ENCODE data around the gene KCNH4.
A peak's percentile ranks its signal among the peaks of the same experiment; 100 is the strongest.
"Not testable (repeated sequence)": the region's sequence is repeated elsewhere in the genome, so short reads cannot be mapped to it uniquely, and the experiment has no call there.

Gene KCNH4

GRCh38 chr17:42180922-42181850 is at the start of gene KCNH4:
Gene KCNH4, minus strand, starts transcription at chr17:42181142. Its CDS starts 197 bp downstream, at chr17:42180945.
- DNase-seq, result peak; percentile 87
- in situ Hi-C loops (cut with HindIII; ENCODE audit: low pct_ligation_motif_present, low pct_unique_long_range_greater_than_20kb, low sequenced_read_pairs), result no loop called here

- in situ Hi-C loops (cut with HindIII; ENCODE audit: low pct_ligation_motif_present, low pct_unique_long_range_greater_than_20kb, low sequenced_read_pairs), result no loop called here
- DNase-seq, result no peak
These were observed 49.3 kb upstream of the KCNH4 start for GRCh38 chr17:42230225-42230624.

GRCh38 chr17:42227849-42228700 is 47.1 kb upstream of the KCNH4 start:
- DNase-seq, result no peak
- in situ Hi-C loops (cut with HindIII; ENCODE audit: low pct_ligation_motif_present, low pct_unique_long_range_greater_than_20kb, low sequenced_read_pairs), result no loop called here

- in situ Hi-C loops (cut with HindIII; ENCODE audit: low pct_ligation_motif_present, low pct_unique_long_range_greater_than_20kb, low sequenced_read_pairs), result no loop called here
- DNase-seq, result no peak
These were observed 44.7 kb upstream of the KCNH4 start for GRCh38 chr17:42225646-42226045.

DNA sequence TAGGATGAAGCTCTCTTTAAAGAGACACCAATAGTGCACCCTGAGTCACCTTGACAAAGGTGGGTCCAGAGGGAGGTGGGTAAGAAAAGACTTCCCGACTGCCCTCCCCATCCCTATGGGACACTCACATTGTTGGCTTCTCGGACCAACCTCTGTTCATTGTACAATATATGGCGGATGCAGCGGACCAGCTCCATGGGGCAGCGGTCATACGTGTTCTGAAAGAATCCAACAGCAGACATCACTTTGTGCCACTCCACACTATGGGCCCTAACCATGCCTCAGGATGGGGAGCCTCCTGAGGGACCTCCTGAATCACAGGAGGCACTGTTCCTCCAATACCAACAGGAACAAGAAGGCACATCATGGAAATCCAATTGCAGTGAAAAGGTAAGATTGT is 43.7 kb upstream of the KCNH4 start:
- in situ Hi-C loops (cut with HindIII; ENCODE audit: low pct_ligation_motif_present, low pct_unique_long_range_greater_than_20kb, low sequenced_read_pairs), result no loop called here
- no peak for DNase-seq

GRCh38 chr17:42221886-42222745 is 41.2 kb upstream of the KCNH4 start:
- peak; percentile 60 for DNase-seq
- in situ Hi-C loops (cut with HindIII; ENCODE audit: low pct_ligation_motif_present, low pct_unique_long_range_greater_than_20kb, low sequenced_read_pairs), result no loop called here

DNA sequence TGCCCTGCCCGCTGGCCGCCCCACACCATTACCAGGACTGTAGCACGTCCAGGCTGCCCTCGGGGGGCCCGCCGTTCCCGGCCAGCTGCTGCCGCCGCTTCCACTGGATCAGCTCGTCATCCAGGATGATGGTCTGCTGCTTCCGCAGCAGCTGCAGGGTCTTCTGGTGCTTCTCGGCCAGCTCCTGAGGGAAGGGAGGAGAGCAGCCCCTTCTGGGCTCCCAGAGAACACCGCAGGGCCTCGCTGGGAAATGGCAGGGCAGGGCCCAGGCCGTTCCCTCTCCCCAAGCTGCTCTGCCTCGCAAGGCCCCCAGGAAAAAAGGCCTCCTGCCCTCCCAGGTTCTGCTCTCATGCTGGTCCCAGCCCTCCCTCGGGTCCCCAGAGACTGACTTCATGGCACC is 38.3 kb upstream of the KCNH4 start:
- DNase-seq; in situ Hi-C loops (cut with HindIII; ENCODE audit: low pct_ligation_motif_present, low pct_unique_long_range_greater_than_20kb, low sequenced_read_pairs): not testable (repeated sequence)

DNA sequence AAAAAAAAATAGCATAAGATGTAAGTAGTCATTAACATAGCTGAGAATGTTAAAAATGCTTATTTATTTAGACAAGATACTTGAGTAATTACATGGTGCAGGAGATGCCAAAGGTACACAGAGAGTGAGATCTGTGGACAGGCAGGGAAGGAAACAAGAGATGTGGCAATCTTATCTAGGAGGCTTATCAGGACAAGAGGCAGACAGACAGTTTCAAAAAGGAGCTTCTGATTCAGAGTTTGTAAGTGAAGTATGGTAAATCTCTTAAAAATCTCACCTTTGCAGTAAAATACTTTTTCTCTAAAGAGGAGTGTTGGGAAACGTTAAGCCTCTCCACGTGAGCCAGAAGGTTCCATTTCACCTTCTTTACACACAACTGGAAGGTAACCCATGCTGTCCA is 33.2 kb upstream of the KCNH4 start:
- in situ Hi-C loops (cut with HindIII; ENCODE audit: low pct_ligation_motif_present, low pct_unique_long_range_greater_than_20kb, low sequenced_read_pairs), result no loop called here
- no peak for DNase-seq

DNA sequence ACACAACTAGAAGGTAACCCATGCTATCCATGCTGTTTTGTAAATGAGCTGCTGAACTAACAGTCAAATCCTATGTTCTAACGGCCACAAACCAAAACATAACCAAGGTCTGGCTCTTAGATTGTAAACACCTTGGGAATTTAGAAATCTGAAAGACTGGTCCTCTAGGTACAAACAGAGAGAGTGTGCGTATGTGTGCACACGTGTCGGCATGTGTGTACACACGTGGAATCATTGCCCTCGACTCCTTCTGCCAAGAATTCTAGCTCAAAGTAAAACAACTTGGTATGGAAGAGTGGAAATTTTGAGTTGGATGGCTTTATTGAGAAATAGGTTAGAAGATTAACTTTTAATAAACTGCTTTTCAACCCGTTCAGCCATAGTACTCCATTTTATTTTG is 31.4 kb upstream of the KCNH4 start:
- in situ Hi-C loops (cut with HindIII; ENCODE audit: low pct_ligation_motif_present, low pct_unique_long_range_greater_than_20kb, low sequenced_read_pairs), result no loop called here
- no peak for DNase-seq

DNA sequence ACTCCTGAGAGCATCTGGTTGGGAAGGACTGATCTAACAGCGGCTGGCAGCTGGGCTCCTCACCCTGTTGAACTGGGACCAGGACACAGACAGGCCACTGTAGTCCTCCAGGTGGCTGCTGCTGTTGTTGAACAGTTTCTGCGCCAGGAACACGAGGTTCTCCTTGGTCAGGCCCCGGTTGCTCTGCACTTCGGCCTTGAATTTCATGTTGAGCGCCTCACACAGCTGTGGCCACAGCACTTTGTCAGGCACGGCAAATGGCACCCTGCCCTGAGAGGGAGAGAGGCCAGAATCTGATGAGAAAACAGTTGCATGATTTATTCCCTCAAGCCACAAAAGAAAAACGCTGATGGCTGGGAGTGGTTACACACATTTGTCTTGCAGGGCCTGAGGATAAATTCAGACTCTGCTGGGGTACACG is 31.0 kb upstream of the KCNH4 start:
- DNase-seq; in situ Hi-C loops (cut with HindIII; ENCODE audit: low pct_ligation_motif_present, low pct_unique_long_range_greater_than_20kb, low sequenced_read_pairs): not testable (repeated sequence)

DNA sequence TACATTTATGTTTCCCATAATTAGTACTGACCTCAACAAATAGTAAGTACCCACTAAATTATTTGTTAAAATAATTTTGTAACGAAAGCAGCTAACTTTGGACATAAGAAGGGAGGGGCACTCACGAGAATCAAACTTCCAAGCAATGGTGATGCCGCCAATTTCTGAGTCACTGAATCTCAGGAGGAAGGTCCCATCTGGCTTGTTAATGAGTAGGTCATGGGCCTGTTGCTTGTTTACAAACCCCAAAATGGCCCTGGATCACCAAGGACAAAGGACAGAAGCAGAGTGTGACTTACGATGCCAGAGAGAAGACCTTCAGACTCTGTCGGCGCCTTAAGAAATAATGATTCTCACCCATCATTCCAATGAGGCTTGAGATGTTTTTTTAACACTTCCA is 29.1 kb upstream of the KCNH4 start:
- DNase-seq, result no peak
- in situ Hi-C loops (cut with HindIII; ENCODE audit: low pct_ligation_motif_present, low pct_unique_long_range_greater_than_20kb, low sequenced_read_pairs), result no loop called here

GRCh38 chr17:42206153-42206612 is 25.2 kb upstream of the KCNH4 start:
- DNase-seq; in situ Hi-C loops (cut with HindIII; ENCODE audit: low pct_ligation_motif_present, low pct_unique_long_range_greater_than_20kb, low sequenced_read_pairs): not testable (repeated sequence)

- peak; percentile 28 for DNase-seq
These were observed 22.4 kb upstream of the KCNH4 start for GRCh38 chr17:42203354-42203753.

DNA sequence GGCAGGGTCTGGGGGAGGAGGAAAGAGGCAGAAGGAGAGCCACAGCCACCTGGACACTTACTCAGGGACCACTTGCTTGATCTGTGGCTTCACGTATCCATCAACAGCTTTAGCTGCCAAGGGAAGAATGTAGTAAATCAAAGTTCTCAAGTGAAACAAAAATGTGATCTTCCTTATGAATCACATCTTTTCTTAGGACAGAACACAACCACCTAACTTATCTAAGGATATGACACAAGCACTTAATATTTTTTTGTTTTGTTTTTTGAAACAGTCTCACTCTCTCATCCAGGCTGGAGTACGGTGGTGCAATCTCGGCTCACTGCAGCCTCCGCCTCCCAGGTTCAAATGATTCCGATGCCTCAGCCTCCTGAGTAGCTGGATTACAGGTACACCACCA is 21.8 kb upstream of the KCNH4 start:
- in situ Hi-C loops (cut with HindIII; ENCODE audit: low pct_ligation_motif_present, low pct_unique_long_range_greater_than_20kb, low sequenced_read_pairs), result no loop called here
- no peak for DNase-seq

More at GRCh38 chr17:42203354-42203753, 22.4 kb upstream of the KCNH4 start:
- in situ Hi-C loops (cut with HindIII; ENCODE audit: low pct_ligation_motif_present, low pct_unique_long_range_greater_than_20kb, low sequenced_read_pairs), result no loop called here

DNA sequence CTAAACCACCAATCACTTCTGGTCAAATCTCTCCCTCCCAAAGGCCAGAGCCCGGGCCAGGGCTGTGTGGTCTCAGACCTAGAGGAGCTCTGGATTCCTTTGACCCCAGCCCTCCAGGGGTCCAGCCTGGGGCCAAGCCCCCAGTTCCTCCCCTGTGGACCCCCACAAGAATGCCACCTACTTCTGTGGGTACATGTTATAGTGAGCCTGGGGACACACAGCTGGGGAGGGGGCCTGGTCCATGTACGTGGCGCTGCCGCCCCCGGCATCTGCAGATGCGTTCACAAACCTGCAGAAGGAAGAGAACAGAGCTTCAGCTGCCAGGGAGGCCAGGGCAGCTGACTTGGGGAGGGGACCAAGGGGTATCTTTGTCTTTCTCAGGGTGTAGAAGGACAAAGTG is 21.2 kb upstream of the KCNH4 start:
- no peak for DNase-seq
- in situ Hi-C loops (cut with HindIII; ENCODE audit: low pct_ligation_motif_present, low pct_unique_long_range_greater_than_20kb, low sequenced_read_pairs), result no loop called here

DNA sequence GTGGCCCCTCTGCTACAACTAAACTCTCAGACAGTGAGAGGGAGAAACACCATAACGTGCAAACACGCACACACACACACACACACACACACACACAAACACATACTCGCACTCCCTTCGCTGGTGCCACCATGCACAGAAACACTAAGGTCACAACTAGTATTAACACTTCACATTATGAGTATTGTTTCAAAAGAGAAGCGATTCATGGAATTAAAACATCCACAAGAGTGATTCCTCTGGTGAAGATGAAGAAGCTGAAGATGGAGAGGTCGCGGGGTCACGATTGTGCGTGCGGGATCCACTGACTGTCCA is 20.5 kb upstream of the KCNH4 start:
- in situ Hi-C loops (cut with HindIII; ENCODE audit: low pct_ligation_motif_present, low pct_unique_long_range_greater_than_20kb, low sequenced_read_pairs), result no loop called here
- DNase-seq, result no peak

DNA sequence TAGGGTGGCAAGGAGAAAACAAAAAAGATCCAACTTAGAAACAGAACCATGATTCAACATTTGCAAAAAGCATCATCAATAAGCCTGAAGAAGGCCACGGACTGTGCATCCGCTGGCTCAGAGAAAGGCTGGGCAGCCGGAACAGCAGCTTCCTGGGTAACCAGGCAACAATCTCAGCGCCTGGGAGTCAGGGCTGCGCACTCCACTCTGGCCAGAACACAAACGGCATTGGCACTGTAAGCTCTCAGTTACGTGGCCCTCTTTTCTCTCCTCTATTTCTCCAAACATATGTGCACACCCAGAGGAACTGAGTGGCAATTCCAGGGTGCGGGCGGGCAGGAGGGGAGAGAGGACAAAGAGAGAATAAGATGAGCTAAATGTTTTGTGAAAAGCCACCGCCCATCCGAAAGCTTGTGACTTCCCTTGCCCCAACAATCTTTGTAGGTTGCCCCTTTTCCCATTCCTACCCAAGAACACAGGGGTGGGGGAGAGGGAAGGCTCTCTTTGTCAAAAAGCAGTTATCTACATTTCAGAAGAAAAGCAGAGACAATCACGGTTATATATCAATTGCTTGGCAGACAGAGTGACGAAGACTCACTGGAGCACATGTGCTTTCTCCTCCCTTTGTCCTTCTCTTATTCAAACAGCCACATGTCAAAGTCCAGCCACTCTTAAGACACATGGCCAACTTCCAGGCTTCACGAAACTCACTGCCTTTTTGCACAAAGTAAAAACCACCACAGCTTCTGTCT is 19.9 kb upstream of the KCNH4 start:
- DNase-seq, result no peak
- in situ Hi-C loops (cut with HindIII; ENCODE audit: low pct_ligation_motif_present, low pct_unique_long_range_greater_than_20kb, low sequenced_read_pairs), result no loop called here

DNA sequence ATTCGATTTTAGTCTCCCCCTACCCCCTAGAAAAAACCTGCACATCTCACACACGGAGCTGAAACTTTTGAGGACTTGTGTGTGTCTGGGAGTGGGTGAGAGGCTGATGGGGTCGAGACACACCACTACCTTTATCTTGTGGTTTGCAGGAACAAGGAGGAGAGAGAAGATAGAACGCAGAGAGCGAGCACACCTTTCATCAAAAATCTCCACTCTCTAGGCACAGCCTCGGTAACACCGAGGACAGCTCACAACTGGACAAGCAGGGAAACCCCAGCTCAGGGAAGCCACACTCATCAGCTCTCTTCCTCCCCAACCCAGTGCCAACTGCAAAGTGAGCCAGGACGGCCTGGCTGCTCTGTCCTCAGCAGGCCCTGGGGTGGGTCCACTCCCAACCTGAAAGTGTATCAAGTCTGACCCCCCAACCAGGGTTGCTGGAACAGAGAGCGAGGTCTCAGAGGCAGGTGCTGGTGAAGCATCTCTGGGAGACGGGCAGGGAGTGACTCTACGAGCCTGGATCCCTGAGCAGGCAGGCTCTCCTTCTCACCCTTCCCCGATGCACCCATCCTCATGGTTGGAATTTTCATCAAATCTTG is 18.6 kb upstream of the KCNH4 start:
- in situ Hi-C loops (cut with HindIII; ENCODE audit: low pct_ligation_motif_present, low pct_unique_long_range_greater_than_20kb, low sequenced_read_pairs), result no loop called here
- no peak for DNase-seq

Measured in ACHN (cell line).